Epithelial cell of esophagus (primary cell): ENCODE data around the gene CTSE.
"Not testable (repeated sequence)": the region's sequence is repeated elsewhere in the genome, so short reads cannot be mapped to it uniquely, and the experiment has no call there.

Experiments used
- DNase-seq: peaks from one replicate; pipeline ENCODE4 v3.0.0; 2010; ENCODE audit warnings: low read depth
- H3K4me3 ChIP-seq: 2 replicates; pipeline ENCODE4 v1.5.1; 2011; ENCODE audit warnings: mild to moderate bottlenecking, low read length, control low read depth
- TF ChIP-seq, protein P1 (sequence below): IDR thresholded peaks from 2 replicates; pipeline ENCODE4 v1.5.1; 2011; ENCODE audit warnings: low read depth, mild to moderate bottlenecking, low read length, control low read depth, inconsistent platforms; ENCODE audit not compliant: insufficient read depth; ENCODE audit errors: missing control alignments

Gene CTSE

GRCh38 chr1:206002871-206003801, 20.6 kb downstream of the CTSE start, which contains the start of gene RAB7B:
RAB7B (minus strand) TSS chr1:206003395; CDS start chr1:205994135, 9,260 bp downstream.
- H3K4me3 ChIP-seq, result peak within 1 kb of the TSS; percentile 93
- TF ChIP-seq, protein P1, sequence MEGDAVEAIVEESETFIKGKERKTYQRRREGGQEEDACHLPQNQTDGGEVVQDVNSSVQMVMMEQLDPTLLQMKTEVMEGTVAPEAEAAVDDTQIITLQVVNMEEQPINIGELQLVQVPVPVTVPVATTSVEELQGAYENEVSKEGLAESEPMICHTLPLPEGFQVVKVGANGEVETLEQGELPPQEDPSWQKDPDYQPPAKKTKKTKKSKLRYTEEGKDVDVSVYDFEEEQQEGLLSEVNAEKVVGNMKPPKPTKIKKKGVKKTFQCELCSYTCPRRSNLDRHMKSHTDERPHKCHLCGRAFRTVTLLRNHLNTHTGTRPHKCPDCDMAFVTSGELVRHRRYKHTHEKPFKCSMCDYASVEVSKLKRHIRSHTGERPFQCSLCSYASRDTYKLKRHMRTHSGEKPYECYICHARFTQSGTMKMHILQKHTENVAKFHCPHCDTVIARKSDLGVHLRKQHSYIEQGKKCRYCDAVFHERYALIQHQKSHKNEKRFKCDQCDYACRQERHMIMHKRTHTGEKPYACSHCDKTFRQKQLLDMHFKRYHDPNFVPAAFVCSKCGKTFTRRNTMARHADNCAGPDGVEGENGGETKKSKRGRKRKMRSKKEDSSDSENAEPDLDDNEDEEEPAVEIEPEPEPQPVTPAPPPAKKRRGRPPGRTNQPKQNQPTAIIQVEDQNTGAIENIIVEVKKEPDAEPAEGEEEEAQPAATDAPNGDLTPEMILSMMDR, result no peak
- DNase-seq, result peak; percentile 90

GRCh38 chr1:206002160-206002559, 21.5 kb downstream of the CTSE start:
- H3K4me3 ChIP-seq, result peak overlapping the region; percentile 93
- TF ChIP-seq, protein P1, result no peak

GRCh38 chr1:206001476-206001888, 22.2 kb downstream of the CTSE start:
- TF ChIP-seq, protein P1, result no peak
- peak; percentile 97 for DNase-seq
- H3K4me3 ChIP-seq, result peak overlapping the region; percentile 93

More at GRCh38 chr1:206002160-206002559, 21.5 kb downstream of the CTSE start:
- DNase-seq, result peak; percentile 91

GRCh38 chr1:206000641-206001339, 22.9 kb downstream of the CTSE start:
- peak overlapping the region; percentile 93 for H3K4me3 ChIP-seq
- DNase-seq, result peak; percentile 52
- TF ChIP-seq, protein P1, result no peak

DNA sequence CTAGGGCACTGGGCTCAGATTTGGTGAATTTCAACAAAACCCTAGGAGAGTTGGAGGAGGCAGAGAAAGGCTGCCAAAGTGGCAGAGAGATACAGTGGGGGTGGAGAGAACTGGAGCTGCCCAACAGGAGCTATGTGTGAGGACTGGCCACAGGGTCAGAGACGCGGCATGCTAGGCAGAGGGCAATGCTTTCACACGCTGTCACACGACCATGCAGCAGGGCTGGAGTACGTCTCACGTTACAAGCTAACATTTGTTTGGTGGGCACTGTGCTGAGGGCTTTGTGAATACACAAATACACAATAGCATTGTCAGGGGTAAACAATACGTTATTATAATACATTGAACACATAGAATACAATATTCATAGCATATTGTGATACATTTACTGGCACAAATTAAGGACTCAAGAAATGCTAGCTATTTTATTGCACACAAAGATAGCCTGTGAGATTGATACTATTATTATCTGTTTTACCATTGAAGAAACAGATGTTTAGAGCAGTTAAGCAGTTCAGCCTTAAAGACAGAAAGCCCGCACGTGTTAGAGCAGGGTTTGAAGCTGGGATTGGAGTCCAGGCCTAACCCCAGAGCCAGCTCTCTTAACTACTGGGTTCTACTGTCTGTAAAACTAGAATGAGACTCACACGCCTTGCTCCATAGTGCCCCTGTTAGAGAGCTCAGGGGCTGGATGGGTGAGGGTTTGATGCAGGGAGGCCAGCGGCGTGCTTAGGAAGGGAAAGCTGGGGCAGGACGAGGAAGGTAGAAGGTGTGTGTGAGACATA, 25.0 kb downstream of the CTSE start:
- TF ChIP-seq, protein P1, result no peak

DNA sequence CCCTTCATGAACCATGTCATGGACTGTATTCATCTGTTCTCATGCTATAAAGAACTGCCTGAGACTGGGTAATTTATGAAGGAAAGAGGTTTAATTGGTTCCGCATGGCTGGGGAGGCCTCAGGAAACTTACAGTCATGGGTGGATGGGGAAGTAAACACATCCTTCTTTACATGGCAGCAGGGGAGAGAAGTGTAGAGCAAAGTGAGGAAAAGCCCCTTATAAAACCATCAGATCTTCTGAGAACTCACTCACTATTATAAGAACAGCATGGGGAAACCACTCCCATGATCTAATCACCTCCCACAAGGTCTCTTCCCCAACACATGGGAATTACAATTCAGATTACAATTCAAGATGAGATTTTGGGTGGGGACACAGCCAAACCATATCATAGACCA, 27.1 kb downstream of the CTSE start:
- H3K4me3 ChIP-seq, DNase-seq: not testable (repeated sequence)

More for the DNA sequence above, 25.0 kb downstream of the CTSE start:
- DNase-seq, result no peak
- H3K4me3 ChIP-seq, result peak overlapping the region; percentile 4
